HG03575 (cell line): ENCODE data around the gene GAL3ST3.
"Not testable (repeated sequence)": the region's sequence is repeated elsewhere in the genome, so short reads cannot be mapped to it uniquely, and the experiment has no call there.

Experiments
- ATAC-seq: cut with Tn5 transposase; IDR thresholded peaks from one replicate; pipeline ENCODE4 v1.9.1; 2021; ENCODE audit not compliant: unreplicated experiment, insufficient number of reproducible peaks, low FRiP score; ENCODE audit errors: extremely low read depth

The GAL3ST3 gene

GRCh38 chr11:66048547-66049323, at the start of gene GAL3ST3:
TSS of gene GAL3ST3 (minus strand) at chr11:66049161. CDS start at chr11:66045415, 3,746 bp downstream.
- no peak for ATAC-seq

DNA sequence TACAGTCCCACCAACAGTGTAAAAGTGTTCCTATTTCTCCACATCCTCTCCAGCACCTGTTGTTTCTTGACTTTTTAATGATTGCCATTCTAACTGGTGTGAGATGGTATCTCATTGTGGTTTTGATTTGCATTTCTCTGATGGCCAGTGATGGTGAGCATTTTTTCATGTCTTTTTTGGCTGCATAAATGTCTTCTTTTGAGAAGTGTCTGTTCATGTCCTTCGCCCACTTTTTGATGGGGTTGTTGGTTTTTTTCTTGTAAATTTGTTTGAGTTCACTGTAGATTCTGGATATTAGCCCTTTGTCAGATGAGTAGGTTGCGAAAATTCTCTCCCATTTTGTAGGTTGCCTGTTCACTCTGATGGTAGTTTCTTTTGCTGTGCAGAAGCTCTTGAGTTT, 43.2 kb upstream of the GAL3ST3 start:
- not testable (repeated sequence) for ATAC-seq

GRCh38 chr11:66090288-66090687, 41.3 kb upstream of the GAL3ST3 start:
- ATAC-seq, result no peak

- no peak for ATAC-seq
Observed at GRCh38 chr11:66089067-66089466, 40.1 kb upstream of the GAL3ST3 start.

DNA sequence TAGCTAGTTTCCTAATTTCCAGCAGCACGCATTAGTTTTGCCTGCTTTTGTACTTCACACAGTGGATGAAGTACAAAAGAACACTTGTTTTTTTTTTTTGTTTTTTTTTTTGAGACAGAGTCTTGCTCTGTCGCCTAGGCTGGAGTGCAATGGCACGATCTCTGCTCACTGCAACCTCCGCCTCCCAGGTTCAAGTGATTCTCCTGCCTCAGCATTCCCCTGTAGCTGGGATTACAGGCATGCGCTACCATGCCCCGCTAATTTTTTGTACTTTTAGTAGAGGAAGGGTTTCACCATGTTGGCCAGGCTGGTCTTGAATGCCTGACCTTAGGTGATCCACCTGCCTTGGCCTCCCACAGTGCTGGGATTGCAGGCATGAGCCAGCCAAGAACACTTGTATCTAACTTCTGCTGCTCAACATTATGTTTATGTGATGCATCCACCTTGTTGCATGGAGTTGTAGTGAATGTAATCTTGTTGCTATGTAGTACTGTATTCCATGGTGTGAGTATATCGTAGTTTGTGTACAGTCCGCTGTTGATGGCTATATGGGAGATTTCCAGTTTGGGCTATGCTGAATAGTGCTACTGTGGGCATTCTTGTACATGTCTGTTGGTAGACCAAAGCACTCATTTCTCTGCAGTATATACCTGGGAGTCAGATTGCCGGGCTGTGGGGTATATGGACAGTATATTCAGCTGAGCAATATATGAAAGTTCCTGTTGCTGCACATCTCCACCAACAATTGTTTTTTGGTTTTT, 38.4 kb upstream of the GAL3ST3 start:
- no peak for ATAC-seq

DNA sequence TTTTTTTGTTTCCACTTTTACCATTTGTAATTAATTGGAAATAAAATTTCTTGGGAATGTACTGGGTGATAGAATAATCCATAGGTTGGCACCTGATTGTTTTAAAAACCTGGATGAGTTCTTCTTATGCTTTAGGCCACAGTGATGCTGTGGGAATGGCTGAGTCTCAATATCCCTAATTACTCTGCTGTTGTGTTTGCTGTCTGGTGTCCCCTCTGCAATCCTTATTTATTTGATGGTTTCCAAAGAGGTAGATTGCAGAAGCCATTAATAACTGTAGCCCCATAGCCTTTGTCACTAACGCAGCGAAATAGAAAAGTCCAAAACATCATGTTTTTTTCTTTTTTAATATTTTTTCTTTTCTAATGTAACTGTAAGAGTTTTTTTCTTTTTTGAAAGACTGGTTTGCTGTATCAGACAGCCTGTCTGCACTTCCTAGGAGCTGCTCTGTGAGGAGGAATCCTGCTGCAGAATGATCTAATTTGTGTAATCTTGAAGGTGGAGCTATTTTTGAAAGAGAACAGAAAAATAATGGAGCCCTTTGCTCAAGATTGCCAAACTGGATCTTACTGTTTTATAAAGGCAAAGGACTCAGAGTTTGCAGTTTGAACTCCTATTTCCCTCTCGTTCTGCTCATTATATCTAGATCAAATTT, 36.0 kb upstream of the GAL3ST3 start:
- ATAC-seq, result no peak

GRCh38 chr11:66083767-66084166, 34.8 kb upstream of the GAL3ST3 start:
- no peak for ATAC-seq

DNA sequence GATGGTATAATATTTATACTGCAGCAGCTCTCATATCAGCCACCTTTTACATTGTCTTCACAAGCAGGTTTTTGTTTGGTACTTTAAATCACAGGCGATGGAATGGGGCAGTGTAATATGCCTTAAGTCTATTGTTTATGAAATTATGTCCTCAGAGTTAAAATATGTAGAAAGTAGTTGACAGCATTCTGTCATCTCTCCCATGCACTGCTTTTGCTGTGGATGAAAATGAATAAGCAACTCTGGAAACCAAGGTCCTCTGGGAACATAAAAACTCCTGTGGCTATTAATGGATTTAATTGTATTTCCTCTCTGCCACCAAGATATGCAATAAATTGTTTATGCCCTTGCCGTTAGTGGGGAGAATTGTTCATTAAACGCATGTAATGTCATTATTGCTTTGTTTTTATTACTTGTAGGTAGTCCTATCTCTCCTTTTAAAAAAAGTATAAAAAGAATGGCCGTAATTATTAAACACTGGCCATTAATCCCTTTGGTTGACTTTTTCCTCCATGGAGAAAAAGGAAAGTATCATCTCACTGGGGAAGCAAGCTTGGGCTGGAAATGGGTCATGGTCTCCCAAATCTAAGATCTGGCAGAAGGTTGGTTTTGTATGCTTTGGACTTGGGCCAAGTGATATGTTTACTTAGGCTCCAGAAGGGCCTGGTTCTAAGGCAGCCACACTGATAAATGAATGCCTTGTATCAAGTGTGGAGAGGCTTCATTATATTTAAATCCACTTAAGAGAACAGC, 34.2 kb upstream of the GAL3ST3 start:
- ATAC-seq, result no peak

DNA sequence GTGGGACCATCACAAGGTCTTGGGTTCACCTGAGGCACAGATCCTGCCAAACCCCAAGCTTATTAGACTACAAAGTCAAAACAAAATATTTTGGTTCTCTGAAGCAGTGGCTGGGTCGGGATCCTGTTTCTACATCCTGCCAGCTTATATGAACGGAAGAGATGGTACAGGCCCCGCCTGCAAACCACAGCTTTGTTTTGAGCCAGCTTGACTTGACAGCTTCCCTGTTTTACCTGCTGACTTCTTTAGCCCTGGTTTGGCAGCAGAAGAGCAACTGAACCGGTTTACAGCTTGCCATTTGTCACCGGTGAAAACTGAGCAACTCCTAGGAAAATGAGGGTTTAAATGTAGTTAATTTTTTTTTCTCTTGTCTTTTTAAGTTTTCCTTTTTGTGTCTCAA, 32.5 kb upstream of the GAL3ST3 start:
- ATAC-seq, result no peak

GRCh38 chr11:66080055-66080817, 31.3 kb upstream of the GAL3ST3 start:
- no peak for ATAC-seq

DNA sequence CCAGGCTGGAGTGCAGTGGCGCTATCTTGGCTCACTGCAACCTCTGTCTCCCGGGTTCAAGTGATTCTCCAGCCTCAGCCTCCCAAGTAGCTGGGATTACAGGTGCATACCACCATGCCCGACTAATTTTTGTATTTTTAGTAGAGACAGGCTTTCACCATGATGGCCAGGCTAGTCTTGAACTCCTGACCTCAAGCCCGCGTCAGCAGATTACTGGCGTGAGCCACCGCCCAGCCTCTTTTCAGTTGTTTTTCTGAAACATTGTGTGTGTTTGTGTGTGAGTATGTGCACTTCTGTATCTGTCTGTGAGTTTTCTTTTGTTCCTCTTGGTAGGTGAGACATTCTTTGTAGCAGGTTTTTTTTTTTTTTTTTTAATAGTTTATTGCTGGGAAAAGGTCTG, 30.0 kb upstream of the GAL3ST3 start:
- ATAC-seq, result not testable (repeated sequence)

- no peak for ATAC-seq
Observed at GRCh38 chr11:66077927-66078326, 29.0 kb upstream of the GAL3ST3 start.

DNA sequence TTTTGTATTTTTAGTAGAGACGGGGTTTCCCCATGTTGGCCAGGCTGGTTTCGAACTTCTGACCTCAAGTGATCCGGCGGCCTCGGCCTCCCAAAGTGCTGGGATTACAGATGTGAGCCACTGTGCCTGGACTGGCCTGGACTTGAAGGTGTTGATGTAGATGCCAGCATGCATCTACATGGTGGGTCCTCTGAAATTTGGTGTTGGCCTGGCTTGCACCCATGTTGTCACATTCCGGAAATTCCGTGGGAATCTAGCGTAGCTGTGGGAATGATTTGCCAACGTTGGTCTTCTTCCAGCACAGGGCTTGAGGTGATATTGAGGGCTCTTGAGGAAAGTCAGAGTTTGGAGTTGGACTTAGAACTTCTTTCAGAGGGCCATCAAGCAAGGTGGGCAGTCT, 27.6 kb upstream of the GAL3ST3 start:
- no peak for ATAC-seq

DNA sequence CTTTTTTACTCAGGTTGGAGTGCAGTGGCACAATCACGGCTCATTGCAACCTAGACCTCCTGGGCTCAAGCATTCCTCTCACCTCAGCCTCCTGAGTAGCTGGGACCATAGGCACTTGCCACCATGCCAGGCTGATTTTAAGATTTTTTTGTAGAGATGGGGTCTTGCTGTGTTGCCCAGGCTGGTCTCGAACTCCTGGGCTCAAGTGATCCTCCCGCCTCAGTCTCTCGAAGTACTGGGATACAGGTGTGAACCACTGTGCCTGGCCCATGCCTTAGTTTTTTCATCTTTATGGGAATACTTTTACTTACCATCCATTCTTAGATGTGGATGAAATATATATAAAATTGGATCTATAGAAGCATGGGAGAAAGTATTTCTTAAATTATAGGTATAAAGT, 26.3 kb upstream of the GAL3ST3 start:
- no peak for ATAC-seq

GRCh38 chr11:66073669-66074068, 24.7 kb upstream of the GAL3ST3 start:
- no peak for ATAC-seq

DNA sequence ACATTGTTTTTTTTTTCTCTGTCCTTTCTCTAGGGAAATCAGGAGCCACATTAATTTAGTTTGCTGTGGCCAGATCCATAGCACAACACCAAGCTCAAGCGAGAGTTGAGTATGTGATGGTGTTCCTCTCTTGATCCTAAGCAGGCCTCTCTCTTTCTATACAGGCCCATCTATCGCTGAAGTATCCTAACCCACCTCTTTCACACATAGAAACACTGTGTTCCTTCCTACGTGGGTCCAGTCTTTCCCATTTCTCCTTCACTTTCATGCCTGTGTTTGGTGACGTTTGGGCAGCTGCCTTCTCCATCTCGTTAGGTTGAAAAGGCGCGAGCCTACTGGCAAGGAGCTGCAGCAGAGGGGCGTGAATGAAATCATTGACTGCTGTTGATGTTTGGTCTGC, 23.6 kb upstream of the GAL3ST3 start:
- no peak for ATAC-seq

DNA sequence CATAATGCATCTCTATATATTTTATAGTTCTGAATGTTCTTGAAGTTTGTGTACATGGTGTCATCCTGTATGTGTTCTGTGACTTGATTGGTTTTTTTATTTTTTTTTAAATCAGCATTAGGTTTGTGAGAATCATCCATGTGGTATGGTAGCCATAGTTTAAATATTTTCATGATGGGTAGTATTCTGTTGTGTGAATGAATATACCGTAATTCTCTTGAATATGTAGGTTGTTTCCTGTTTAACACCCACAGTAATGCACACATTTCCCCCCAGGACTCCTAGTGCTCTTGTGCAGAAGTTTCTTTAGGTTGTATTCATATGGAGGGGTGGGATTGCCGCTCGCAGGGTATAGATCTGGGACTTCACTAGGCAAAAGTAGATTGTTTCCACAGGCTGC, 23.1 kb upstream of the GAL3ST3 start:
- no peak for ATAC-seq

GRCh38 chr11:66071381-66071801, 22.4 kb upstream of the GAL3ST3 start:
- no peak for ATAC-seq
